Body of pancreas (tissue), 4 donors: Measurements from ENCODE around the gene PLA2G2F. TPM values are rescaled to one million over a fixed set of nuclear protein-coding genes. Genes with fewer than 3 reads are reported as not detected.

Source experiments
- ATAC-seq: fragments of 150-250 bp; one replicate; pipeline ENCODE4 v1.9.1; 2016
- DNase-seq, 4 donors: peaks; one replicate each; pipeline ENCODE4 v3.0.0-alpha.2; 2019
- H3K27ac ChIP-seq, 4 donors: fragments of 200-600 bp; sonication (generic); 1 replicate in 3 of 4; 2 replicates in 1 of 4; pipeline versions ENCODE4 v1.5.1 to v1.6.1; 2016 to 2019; ENCODE audit warnings: mild to moderate bottlenecking in 1 of 4, mixed read lengths in 1 of 4, moderate library complexity in 1 of 4
- H3K27me3 ChIP-seq, 2 donors: fragments of 200-600 bp; sonication (generic); one replicate each; pipeline ENCODE4 v1.6.0; 2016; ENCODE audit warnings: mild to moderate bottlenecking in 1 of 2
- H3K36me3 ChIP-seq, 2 donors: fragments of 200-600 bp; sonication (generic); replicated peaks in 1 of 2; 2 replicates each; pipeline ENCODE4 v1.5.1; 2016; ENCODE audit warnings: low read depth in 2 of 2; ENCODE audit not compliant: insufficient read depth in 1 of 2
- H3K4me1 ChIP-seq: fragments of 200-600 bp; sonication (generic); one replicate; pipeline ENCODE4 v1.6.0; 2016
- H3K4me3 ChIP-seq, 2 donors: fragments of 200-600 bp; sonication (generic); 1 replicate in 1 of 2; 2 replicates in 1 of 2; pipeline ENCODE4 v1.5.1; 2016 to 2019
- H3K9me3 ChIP-seq, 3 donors: fragments of 200-600 bp; sonication (generic); 1 replicate in 2 of 3; 2 replicates in 1 of 3; pipeline ENCODE4 v1.5.1; 2016
- POLR2A ChIP-seq, 3 donors: fragments of 450-650 bp; IDR thresholded peaks; one replicate each; pipeline ENCODE4 v1.6.1; 2016; ENCODE audit warnings: antibody characterized with exemption in 3 of 3, mild to moderate bottlenecking in 2 of 3
- WGBS, 2 donors: methylation state at CpG; one replicate each; pipeline ENCODE4 v1.1.5; 2017; 5-methylcytosine and 5-hydroxymethylcytosine counted together
- intact Hi-C: fragments of 100-400 bp; cut with DNase I; formaldehyde crosslinking; loops from one replicate; pipeline ENCODE4 v1.15.1; 2023
- total RNA-seq, 2 donors: library from RNA; depleted of rRNA; stranded (reverse); fragments of >200 nt; gene quantifications; one replicate each; pipeline ENCODE4 v1.1.0, GENCODE V29; 2016
- TF ChIP-seq, protein P1 (sequence below), 7 experiments: fragments of 450-650 bp in 4 of 7; fragments of 200-600 bp in 3 of 7; sonication (generic) in 3 of 7; IDR thresholded peaks; one replicate each; pipeline ENCODE4 v1.5.1; 2016 to 2019; ENCODE audit warnings: antibody characterized with exemption in 7 of 7

PLA2G2F gene
- total RNA-seq, 2 donors from 2014 or later: not detected

- no peak overlapping the region for H3K4me3 ChIP-seq
- 67 to 79% methylated on average over 1 of the region's 1 CpG for WGBS, 2 donors
- TF ChIP-seq POLR2A (IDR thresholded peaks at IDR 0.05): no peak
- TF ChIP-seq, protein P1, sequence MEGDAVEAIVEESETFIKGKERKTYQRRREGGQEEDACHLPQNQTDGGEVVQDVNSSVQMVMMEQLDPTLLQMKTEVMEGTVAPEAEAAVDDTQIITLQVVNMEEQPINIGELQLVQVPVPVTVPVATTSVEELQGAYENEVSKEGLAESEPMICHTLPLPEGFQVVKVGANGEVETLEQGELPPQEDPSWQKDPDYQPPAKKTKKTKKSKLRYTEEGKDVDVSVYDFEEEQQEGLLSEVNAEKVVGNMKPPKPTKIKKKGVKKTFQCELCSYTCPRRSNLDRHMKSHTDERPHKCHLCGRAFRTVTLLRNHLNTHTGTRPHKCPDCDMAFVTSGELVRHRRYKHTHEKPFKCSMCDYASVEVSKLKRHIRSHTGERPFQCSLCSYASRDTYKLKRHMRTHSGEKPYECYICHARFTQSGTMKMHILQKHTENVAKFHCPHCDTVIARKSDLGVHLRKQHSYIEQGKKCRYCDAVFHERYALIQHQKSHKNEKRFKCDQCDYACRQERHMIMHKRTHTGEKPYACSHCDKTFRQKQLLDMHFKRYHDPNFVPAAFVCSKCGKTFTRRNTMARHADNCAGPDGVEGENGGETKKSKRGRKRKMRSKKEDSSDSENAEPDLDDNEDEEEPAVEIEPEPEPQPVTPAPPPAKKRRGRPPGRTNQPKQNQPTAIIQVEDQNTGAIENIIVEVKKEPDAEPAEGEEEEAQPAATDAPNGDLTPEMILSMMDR (IDR thresholded peaks at IDR 0.05): no peak
These were observed 53.8 kb downstream of the PLA2G2F start for GRCh38 chr1:20192871-20193411.

GRCh38 chr1:20194224-20194623, 55.1 kb downstream of the PLA2G2F start:
- ATAC-seq: no peak
- Histone ChIP-seq H3K27me3 (no peaks in the 10 kb centered on the region), H3K4me3 (no peak overlapping the region), H3K4me1 (no peaks in the 10 kb centered on the region), H3K36me3 (no peaks in the 10 kb centered on the region), H3K9me3 (no peaks in the 10 kb centered on the region), H3K27ac (no peak overlapping the region)
- intact Hi-C loops: no loop called here
- no peak for DNase-seq
- 65 to 80% methylated on average over 2 of the region's 2 CpGs for WGBS, 2 donors
- TF ChIP-seq, protein P1 (IDR thresholded peaks at IDR 0.05): no peak

More at GRCh38 chr1:20192871-20193411, 53.8 kb downstream of the PLA2G2F start:
- intact Hi-C loops: no loop called here
- no peaks in the 10 kb centered on the region for H3K36me3 ChIP-seq
- DNase-seq (no peak), ATAC-seq (no peak)
- no peaks in the 10 kb centered on the region for H3K27me3 ChIP-seq
- H3K27ac ChIP-seq: no peak overlapping the region
- H3K9me3 ChIP-seq: no peaks in the 10 kb centered on the region
- H3K4me1 ChIP-seq: no peaks in the 10 kb centered on the region

GRCh38 chr1:20194757-20195461, 55.8 kb downstream of the PLA2G2F start:
- Histone ChIP-seq H3K36me3 (no peaks in the 10 kb centered on the region), H3K4me1 (no peaks in the 10 kb centered on the region), H3K27ac (no peak overlapping the region), H3K9me3 (no peaks in the 10 kb centered on the region), H3K4me3 (no peak overlapping the region), H3K27me3 (no peaks in the 10 kb centered on the region)
- TF ChIP-seq, protein P1 (IDR thresholded peaks at IDR 0.05): peak; percentile 70 to 82 (median 79)
- no peak for TF ChIP-seq POLR2A (IDR thresholded peaks at IDR 0.05)
- intact Hi-C loops: no loop called here
- WGBS, 2 donors: 28 to 34% methylated on average over 15 of the region's 15 CpGs
- ATAC-seq (peak; percentile 73), DNase-seq (peak; percentile 68 to 78 (median 72))

- no peak overlapping the region for H3K4me3 ChIP-seq
- WGBS, 2 donors: 41 to 47% methylated on average over 4 of the region's 4 CpGs
- no peak for DNase-seq
- H3K36me3 ChIP-seq: no peaks in the 10 kb centered on the region
- H3K9me3 ChIP-seq: no peaks in the 10 kb centered on the region
- H3K27ac ChIP-seq: no peak overlapping the region
- no peaks in the 10 kb centered on the region for H3K4me1 ChIP-seq
- no peaks in the 10 kb centered on the region for H3K27me3 ChIP-seq
- TF ChIP-seq, protein P1 (IDR thresholded peaks at IDR 0.05): no peak
- TF ChIP-seq POLR2A (IDR thresholded peaks at IDR 0.05): no peak
- ATAC-seq: no peak
- intact Hi-C loops: no loop called here
These were observed 56.3 kb downstream of the PLA2G2F start for GRCh38 chr1:20195462-20195780.

- Histone ChIP-seq H3K27me3 (no peaks in the 10 kb centered on the region), H3K36me3 (no peaks in the 10 kb centered on the region), H3K4me1 (no peaks in the 10 kb centered on the region), H3K27ac (no peak overlapping the region), H3K9me3 (no peaks in the 10 kb centered on the region), H3K4me3 (no peak overlapping the region)
- WGBS, 2 donors: 51 to 54% methylated on average over 6 of the region's 6 CpGs
- DNase-seq: no peak
- TF ChIP-seq, protein P1 (IDR thresholded peaks at IDR 0.05): no peak
- TF ChIP-seq POLR2A (IDR thresholded peaks at IDR 0.05): no peak
- ATAC-seq: no peak
- intact Hi-C loops: no loop called here
These were observed 58.2 kb downstream of the PLA2G2F start for GRCh38 chr1:20197329-20197791.
